ENCODE data around the gene CD276. TPM values are rescaled to one million over a fixed set of nuclear protein-coding genes. Genes with fewer than 3 reads are reported as not detected.

Gene CD276
- total RNA-seq, 1 experiment from 2014 or later: 75.4 TPM

DNA sequence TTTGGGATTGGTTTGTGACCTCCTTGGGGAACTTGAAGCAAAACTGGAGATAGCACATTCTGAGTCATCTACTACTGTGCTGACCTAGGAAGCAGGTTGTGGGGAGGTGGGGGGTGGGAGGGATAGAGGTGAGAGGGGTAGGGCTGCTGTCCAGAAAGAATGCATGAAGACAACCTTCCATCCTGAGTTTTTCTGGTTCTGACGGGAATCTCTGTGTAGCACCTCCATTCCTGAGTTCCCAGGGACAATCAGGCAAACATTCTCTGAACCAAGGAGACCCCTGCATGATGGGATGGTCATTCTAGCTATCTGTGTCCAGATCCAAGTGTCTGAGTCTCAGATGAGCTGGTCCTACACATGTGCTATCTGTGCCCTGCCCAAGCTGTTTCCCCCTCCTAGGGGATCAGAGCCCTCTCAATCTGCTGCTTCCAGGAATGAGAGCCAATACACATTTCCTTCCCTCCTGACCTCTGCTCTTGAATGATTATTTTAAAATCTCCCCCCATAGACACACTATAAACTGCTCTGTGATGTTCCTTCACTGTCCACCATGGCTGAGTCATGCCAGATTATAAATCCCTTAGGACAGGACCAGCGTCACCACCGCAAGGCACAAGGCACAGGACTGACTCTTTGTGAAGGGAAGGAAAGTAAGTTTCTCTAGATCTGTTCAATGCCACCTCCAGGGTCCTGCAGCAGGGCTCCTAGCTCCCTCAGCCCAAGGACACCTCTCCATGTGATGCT is 2.2 kb upstream of the CD276 start:
- POLR2A ChIA-PET: no interaction called here
- RAD21 ChIA-PET (ENCODE audit: low non-redundant PET in 1 of 2, low total read pairs in 2 of 2, uncharacterized antibody in 2 of 2, unreplicated experiment in 2 of 2): no interaction called here
- CTCF ChIA-PET: no interaction called here

More for the DNA sequence above, 2.2 kb upstream of the CD276 start:
- Histone ChIP-seq H4K20me1 (ENCODE audit: insufficient read depth) (no peaks in the 10 kb centered on the region), H3K9me3 (ENCODE audit: control insufficient read depth in 1 of 2, insufficient read depth in 1 of 2, low read depth in 1 of 2, low read length in 2 of 2) (no peaks in the 10 kb centered on the region), H3K27me3 (ENCODE audit: insufficient read depth, low read length) (no peaks in the 10 kb centered on the region), H3K36me3 (ENCODE audit: control insufficient read depth in 1 of 2, insufficient read depth in 2 of 2, low read length in 2 of 2) (no peaks in the 10 kb centered on the region), H3K4me2 (ENCODE audit: low read length) (no peak overlapping the region), H2AFZ (ENCODE audit: low read depth, low read length, poor library complexity, severe bottlenecking) (no peak overlapping the region), H3K27ac (ENCODE audit: low read depth, low read length) (no peak overlapping the region), H3K9ac (ENCODE audit: low read length) (no peak overlapping the region), H3K4me3 (replicated peaks in 1 of 2; ENCODE audit: low read depth in 1 of 2, low read length in 2 of 2) (no peak overlapping the region), H3K4me1 (ENCODE audit: control insufficient read depth in 1 of 2, insufficient read depth in 2 of 2, low read length in 2 of 2) (peaks cover 17 to 37% of the 10 kb centered on the region in 2 experiments), H3K9me2 (ENCODE audit: insufficient read depth) (no peaks in the 10 kb centered on the region), H3K79me2 (ENCODE audit: insufficient read depth, low read length) (peaks cover 25% of the 10 kb centered on the region)
- no peak for TF ChIP-seq RAD21 (IDR thresholded peaks at IDR 0.05; ENCODE audit: low read depth)
- TF ChIP-seq YY1 (IDR thresholded peaks at IDR 0.05; ENCODE audit: extremely low read depth, insufficient replicate concordance, low read depth, low read length): no peak
- TF ChIP-seq, protein P1, sequence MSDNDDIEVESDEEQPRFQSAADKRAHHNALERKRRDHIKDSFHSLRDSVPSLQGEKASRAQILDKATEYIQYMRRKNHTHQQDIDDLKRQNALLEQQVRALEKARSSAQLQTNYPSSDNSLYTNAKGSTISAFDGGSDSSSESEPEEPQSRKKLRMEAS (IDR thresholded peaks at IDR 0.05): no peak
- TF ChIP-seq, protein P2, sequence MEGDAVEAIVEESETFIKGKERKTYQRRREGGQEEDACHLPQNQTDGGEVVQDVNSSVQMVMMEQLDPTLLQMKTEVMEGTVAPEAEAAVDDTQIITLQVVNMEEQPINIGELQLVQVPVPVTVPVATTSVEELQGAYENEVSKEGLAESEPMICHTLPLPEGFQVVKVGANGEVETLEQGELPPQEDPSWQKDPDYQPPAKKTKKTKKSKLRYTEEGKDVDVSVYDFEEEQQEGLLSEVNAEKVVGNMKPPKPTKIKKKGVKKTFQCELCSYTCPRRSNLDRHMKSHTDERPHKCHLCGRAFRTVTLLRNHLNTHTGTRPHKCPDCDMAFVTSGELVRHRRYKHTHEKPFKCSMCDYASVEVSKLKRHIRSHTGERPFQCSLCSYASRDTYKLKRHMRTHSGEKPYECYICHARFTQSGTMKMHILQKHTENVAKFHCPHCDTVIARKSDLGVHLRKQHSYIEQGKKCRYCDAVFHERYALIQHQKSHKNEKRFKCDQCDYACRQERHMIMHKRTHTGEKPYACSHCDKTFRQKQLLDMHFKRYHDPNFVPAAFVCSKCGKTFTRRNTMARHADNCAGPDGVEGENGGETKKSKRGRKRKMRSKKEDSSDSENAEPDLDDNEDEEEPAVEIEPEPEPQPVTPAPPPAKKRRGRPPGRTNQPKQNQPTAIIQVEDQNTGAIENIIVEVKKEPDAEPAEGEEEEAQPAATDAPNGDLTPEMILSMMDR (IDR thresholded peaks at IDR 0.05 in 2 of 3, conservative IDR thresholded peaks at IDR 0.05 in 1 of 3; ENCODE audit: borderline replicate concordance in 1 of 3, insufficient read depth in 1 of 3, low read depth in 2 of 3, low read length in 2 of 3): no peak
- TF ChIP-seq ELF1 (IDR thresholded peaks at IDR 0.05; ENCODE audit: borderline replicate concordance, low read depth): no peak
- TF ChIP-seq EGR1 (IDR thresholded peaks at IDR 0.05; ENCODE audit: low read depth): no peak
- no peak for DNase-seq (ENCODE audit: low read depth, low spot score)
- no peak for ATAC-seq
- intact Hi-C loops (cut with micrococcal nuclease): no loop called here
- BruUV-seq (replicated peaks): no TSS peak

All from HCT116 (cell line).